IMR-90 (cell line): ENCODE measurements around the gene FAM168A. TPM values are rescaled to one million over a fixed set of nuclear protein-coding genes. Genes with fewer than 3 reads are reported as not detected.

ENCODE experiments used
- ATAC-seq: fragments of 200-7000 bp; cut with Tn5 transposase; 2 replicates; pipeline ENCODE4 v1.9.1; 2020; ENCODE audit warnings: low read depth, mild to moderate bottlenecking, moderate library complexity
- BruUV-seq: library from RNA; stranded (reverse); fragments of 400-500 nt; replicated peaks from 2 replicates; lab custom pipeline; 2021; lab: Mats Ljungman, UMichigan
- CTCF ChIA-PET: fragments of 300-600 bp; formaldehyde crosslinking; extraction: SDS; loops from one replicate; lab custom pipeline; 2021; ENCODE audit warnings: antibody characterized with exemption; lab: Yijun Ruan, JAX
- POLR2A ChIA-PET: fragments of 300-600 bp; sonication (Branson Sonifier 250); formaldehyde crosslinking; loops from one replicate; lab custom pipeline; 2022; ENCODE audit warnings: antibody characterized with exemption; ENCODE audit not compliant: unreplicated experiment; lab: Charles Lee
- DNase-seq: peaks from one replicate; pipeline ENCODE4 v3.0.0; 2013
- H2AFZ ChIP-seq: replicated peaks from 2 replicates; pipeline ENCODE3; 2013; ENCODE audit warnings: low read length, mild to moderate bottlenecking; ENCODE audit not compliant: poor library complexity
- H2AK5ac ChIP-seq: 2 replicates; pipeline ENCODE4 v1.6.1; 2013; ENCODE audit warnings: low read depth, low read length, inconsistent platforms
- H2AK9ac ChIP-seq: replicated peaks from 2 replicates; pipeline ENCODE3; 2013; ENCODE audit warnings: mild to moderate bottlenecking, low read depth, low read length, moderate library complexity; ENCODE audit not compliant: poor library complexity
- H2BK120ac ChIP-seq: 2 replicates; pipeline ENCODE4 v1.6.1; 2013; ENCODE audit warnings: low read depth, low read length, inconsistent platforms
- H2BK15ac ChIP-seq: 3 replicates; pipeline ENCODE4 v1.6.1; 2013; ENCODE audit warnings: low read depth, low read length, inconsistent platforms
- H2BK20ac ChIP-seq: 2 replicates; pipeline ENCODE4 v1.6.1; 2013; ENCODE audit warnings: low read depth, mild to moderate bottlenecking, inconsistent platforms, low read length, moderate library complexity
- H2BK5ac ChIP-seq: 2 replicates; pipeline ENCODE4 v1.6.1; 2013; ENCODE audit warnings: mild to moderate bottlenecking, low read depth, low read length, inconsistent platforms; ENCODE audit not compliant: poor library complexity, severe bottlenecking
- H3K14ac ChIP-seq: replicated peaks from 2 replicates; pipeline ENCODE4 v1.6.1; 2013; ENCODE audit warnings: low read depth, low read length, inconsistent platforms
- H3K18ac ChIP-seq: 2 replicates; pipeline ENCODE4 v1.6.1; 2013; ENCODE audit warnings: low read depth, low read length, control low read depth
- H3K23ac ChIP-seq: 2 replicates; pipeline ENCODE4 v1.6.1; 2013; ENCODE audit warnings: low read depth, low read length, inconsistent platforms
- H3K27ac ChIP-seq: 2 replicates; pipeline ENCODE4 v1.5.1; 2013; ENCODE audit warnings: mild to moderate bottlenecking, control low read depth, low read length; ENCODE audit not compliant: insufficient read depth
- H3K27me3 ChIP-seq: 2 replicates; pipeline ENCODE4 v1.6.1; 2013; ENCODE audit warnings: low read length; ENCODE audit not compliant: control insufficient read depth, insufficient read depth
- H3K36me3 ChIP-seq: 2 replicates; pipeline ENCODE4 v1.6.1; 2013; ENCODE audit warnings: low read length, mixed read lengths; ENCODE audit not compliant: control insufficient read depth, insufficient read depth
- H3K4ac ChIP-seq: 2 replicates; pipeline ENCODE4 v1.6.1; 2013; ENCODE audit warnings: low read depth, low read length, inconsistent platforms
- H3K4me1 ChIP-seq: 2 replicates; pipeline ENCODE4 v1.6.1; 2013; ENCODE audit warnings: low read length, mixed read lengths; ENCODE audit not compliant: control insufficient read depth, insufficient read depth
- H3K4me2 ChIP-seq: 2 replicates; pipeline ENCODE4 v1.6.1; 2013; ENCODE audit warnings: low read depth, mild to moderate bottlenecking, control low read depth, low read length, moderate library complexity
- H3K4me3 ChIP-seq: 2 replicates; pipeline ENCODE4 v1.5.1; 2013; ENCODE audit warnings: low read depth, mild to moderate bottlenecking, control low read depth, low read length, moderate library complexity; ENCODE audit not compliant: insufficient read depth
- H3K56ac ChIP-seq: 2 replicates; pipeline ENCODE4 v1.6.1; 2013; ENCODE audit warnings: low read length, inconsistent platforms; ENCODE audit not compliant: insufficient read depth; ENCODE audit errors: extremely low read depth
- H3K79me1 ChIP-seq, 2 experiments: 2 replicates each; pipeline ENCODE4 v1.6.1; 2013; ENCODE audit warnings: low read length in 2 of 2, inconsistent platforms in 1 of 2, low read depth in 1 of 2
- H3K9ac ChIP-seq: 2 replicates; pipeline ENCODE4 v1.6.1; 2013; ENCODE audit warnings: low read depth, low read length, control low read depth
- H3K9me1 ChIP-seq: 2 replicates; pipeline ENCODE4 v1.6.1; 2013; ENCODE audit warnings: low read length, inconsistent platforms; ENCODE audit not compliant: insufficient read depth
- H3K9me3 ChIP-seq: 2 replicates; pipeline ENCODE4 v1.6.1; 2013; ENCODE audit warnings: low read length; ENCODE audit not compliant: control insufficient read depth, insufficient read depth
- H4K20me1 ChIP-seq: 2 replicates; pipeline ENCODE4 v1.6.1; 2013; ENCODE audit warnings: low read length, inconsistent platforms; ENCODE audit not compliant: insufficient read depth
- H4K5ac ChIP-seq: 2 replicates; pipeline ENCODE4 v1.6.1; 2013; ENCODE audit warnings: mild to moderate bottlenecking, low read depth, low read length, control low read depth
- H4K8ac ChIP-seq, 2 experiments: 2 replicates each; pipeline ENCODE4 v1.6.1; 2013; ENCODE audit warnings: low read depth in 2 of 2, low read length in 2 of 2, control low read depth in 1 of 2, inconsistent platforms in 1 of 2
- H4K91ac ChIP-seq: 2 replicates; pipeline ENCODE4 v1.6.1; 2013; ENCODE audit warnings: low read depth, low read length, inconsistent platforms; ENCODE audit not compliant: insufficient read depth
- MXI1 ChIP-seq: IDR thresholded peaks from 2 replicates; pipeline ENCODE4 v1.6.1; 2012; ENCODE audit warnings: low read depth, mild to moderate bottlenecking, low read length, moderate library complexity, borderline replicate concordance
- RCOR1 ChIP-seq: IDR thresholded peaks from 2 replicates; pipeline ENCODE4 v1.6.1; 2012; ENCODE audit warnings: mild to moderate bottlenecking, low read length, improper control_type of control experiment; ENCODE audit not compliant: insufficient replicate concordance
- WGBS, 2 experiments: methylation state at CpG; one replicate each; pipeline versions ENCODE4 v1.1.5 to v1.1.7; 2013; ENCODE audit warnings: missing lambda C conversion rate in 2 of 2; ENCODE audit not compliant: insufficient read length in 1 of 2; ENCODE audit errors: extremely low coverage in 2 of 2; 5-methylcytosine and 5-hydroxymethylcytosine counted together
- dilution Hi-C: fragments of 300-500 bp; cut with HindIII; formaldehyde crosslinking; loops from one replicate; pipeline ENCODE4 v1.14.3; 2018; ENCODE audit warnings: low sequenced_read_pairs; ENCODE audit not compliant: unreplicated experiment
- in situ Hi-C: fragments of 300-500 bp; cut with MboI; formaldehyde crosslinking; loops from 3 replicates; pipeline ENCODE4 v1.14.3; 2019; ENCODE audit warnings: low sequenced_read_pairs, inconsistent platforms, mixed read lengths
- intact Hi-C: fragments of 100-400 bp; cut with micrococcal nuclease; formaldehyde crosslinking; loops from 2 replicates; pipeline ENCODE4 v1.10.0; 2022
- polyA plus RNA-seq, 3 experiments: library from polyadenylated mRNA; depleted of rRNA; stranded (reverse); fragments of >200 nt; gene quantifications; 2 replicates each; pipeline ENCODE4 v1.2.3, GENCODE V29; 2012; ENCODE audit warnings: low replicate concordance in 1 of 3
- total RNA-seq: library from RNA; depleted of rRNA; stranded (reverse); fragments of >200 nt; gene quantifications from 2 replicates; pipeline ENCODE4 v1.2.3, GENCODE V29; 2012
- TF ChIP-seq, protein P1 (sequence below): conservative IDR thresholded peaks from 2 replicates; pipeline ENCODE4 v1.5.1; 2012; ENCODE audit warnings: mild to moderate bottlenecking, low read depth, low read length, improper control_type of control experiment

FAM168A gene
- total and polyA plus RNA-seq, 2 of the 4 experiments (the other 2 are of a cell fraction): 13.1 to 22.8 TPM

DNA sequence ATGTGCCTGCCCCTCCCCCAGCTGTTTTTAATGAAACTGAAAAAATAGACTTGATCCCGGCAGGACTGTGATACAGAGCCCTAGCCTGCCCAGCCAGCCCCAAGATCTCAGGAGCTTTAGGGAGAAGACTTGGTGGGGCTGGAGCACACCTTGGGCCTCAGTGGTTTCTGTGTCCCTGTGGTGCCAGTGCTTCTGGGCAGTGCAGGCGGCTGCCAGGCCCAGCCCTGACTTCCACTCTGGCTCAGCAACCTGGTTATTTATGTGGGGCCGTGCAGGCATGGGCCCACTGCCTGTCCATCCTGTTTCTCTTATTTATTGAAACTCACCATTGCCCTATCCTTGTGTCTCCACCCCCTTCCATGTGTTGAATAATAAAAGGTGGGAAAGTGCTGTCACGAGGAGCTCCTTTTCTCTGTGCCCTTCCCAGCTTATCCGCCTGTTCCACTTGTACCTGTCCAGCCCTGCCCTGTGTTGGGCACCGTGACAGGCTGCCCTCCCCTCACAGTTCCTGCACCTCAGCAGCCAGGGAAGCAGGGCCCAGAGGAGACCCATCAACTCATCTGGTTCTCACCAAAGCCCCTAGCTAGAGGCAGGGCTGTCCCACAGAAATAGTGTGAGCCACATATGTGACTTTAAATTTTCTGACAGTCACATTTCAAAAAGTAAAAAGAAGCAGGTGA is 201.5 kb downstream of the FAM168A start:
- dilution Hi-C loops (no loop called here), intact Hi-C loops (no loop called here), in situ Hi-C loops (no loop called here)
- DNase-seq: no peak
- Histone ChIP-seq H2AK9ac (no peak overlapping the region), H3K27ac (no peak overlapping the region), H3K79me1 (peaks cover 0 to 10% of the 10 kb centered on the region in 2 experiments; a peak in 1 of 4 replicates), H3K14ac (no peak overlapping the region), H3K4me3 (no peak overlapping the region), H4K91ac (no peak overlapping the region), H2BK20ac (no peak overlapping the region), H4K8ac (no peak overlapping the region), H3K4me2 (no peak overlapping the region), H3K9me1 (no peaks in the 10 kb centered on the region; the same call in none of the 2 replicates), H2AFZ (no peak overlapping the region), H3K4me1 (peaks cover 6% of the 10 kb centered on the region; the same call in 1 of the 2 replicates), H3K56ac (no peak overlapping the region), H3K9me3 (no peaks in the 10 kb centered on the region), H4K20me1 (peaks cover 8% of the 10 kb centered on the region), H2BK5ac (no peak overlapping the region), H3K4ac (no peak overlapping the region), H3K27me3 (no peaks in the 10 kb centered on the region), H2AK5ac (no peak overlapping the region), H4K5ac (no peak overlapping the region), H2BK120ac (no peak overlapping the region), H3K36me3 (peaks cover 4% of the 10 kb centered on the region; the same call in 1 of the 2 replicates), H3K18ac (no peak overlapping the region), H3K23ac (no peak overlapping the region), H3K9ac (no peak overlapping the region), H2BK15ac (no peak overlapping the region)
- POLR2A ChIA-PET: no interaction called here
- CTCF ChIA-PET: no interaction called here
- no TSS peak for BruUV-seq
- no peak for ATAC-seq
- WGBS, 2 experiments: no CpG with 5 or more reads among the region's 6 CpGs
- TF ChIP-seq, protein P1, sequence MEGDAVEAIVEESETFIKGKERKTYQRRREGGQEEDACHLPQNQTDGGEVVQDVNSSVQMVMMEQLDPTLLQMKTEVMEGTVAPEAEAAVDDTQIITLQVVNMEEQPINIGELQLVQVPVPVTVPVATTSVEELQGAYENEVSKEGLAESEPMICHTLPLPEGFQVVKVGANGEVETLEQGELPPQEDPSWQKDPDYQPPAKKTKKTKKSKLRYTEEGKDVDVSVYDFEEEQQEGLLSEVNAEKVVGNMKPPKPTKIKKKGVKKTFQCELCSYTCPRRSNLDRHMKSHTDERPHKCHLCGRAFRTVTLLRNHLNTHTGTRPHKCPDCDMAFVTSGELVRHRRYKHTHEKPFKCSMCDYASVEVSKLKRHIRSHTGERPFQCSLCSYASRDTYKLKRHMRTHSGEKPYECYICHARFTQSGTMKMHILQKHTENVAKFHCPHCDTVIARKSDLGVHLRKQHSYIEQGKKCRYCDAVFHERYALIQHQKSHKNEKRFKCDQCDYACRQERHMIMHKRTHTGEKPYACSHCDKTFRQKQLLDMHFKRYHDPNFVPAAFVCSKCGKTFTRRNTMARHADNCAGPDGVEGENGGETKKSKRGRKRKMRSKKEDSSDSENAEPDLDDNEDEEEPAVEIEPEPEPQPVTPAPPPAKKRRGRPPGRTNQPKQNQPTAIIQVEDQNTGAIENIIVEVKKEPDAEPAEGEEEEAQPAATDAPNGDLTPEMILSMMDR: no peak
- no peak for TF ChIP-seq MXI1
- no peak for TF ChIP-seq RCOR1
